ENCODE data around the gene HSP90B1. TPM values are rescaled to one million over a fixed set of nuclear protein-coding genes. Genes with fewer than 3 reads are reported as not detected.
A peak's percentile ranks its signal among the peaks of the same experiment; 100 is the strongest.

Gene HSP90B1
- total and polyA plus RNA-seq, 2 of the 13 experiments (the other 11 are each of a cell fraction or from before 2014, with no cell fraction given), result 800 to 954 TPM

DNA sequence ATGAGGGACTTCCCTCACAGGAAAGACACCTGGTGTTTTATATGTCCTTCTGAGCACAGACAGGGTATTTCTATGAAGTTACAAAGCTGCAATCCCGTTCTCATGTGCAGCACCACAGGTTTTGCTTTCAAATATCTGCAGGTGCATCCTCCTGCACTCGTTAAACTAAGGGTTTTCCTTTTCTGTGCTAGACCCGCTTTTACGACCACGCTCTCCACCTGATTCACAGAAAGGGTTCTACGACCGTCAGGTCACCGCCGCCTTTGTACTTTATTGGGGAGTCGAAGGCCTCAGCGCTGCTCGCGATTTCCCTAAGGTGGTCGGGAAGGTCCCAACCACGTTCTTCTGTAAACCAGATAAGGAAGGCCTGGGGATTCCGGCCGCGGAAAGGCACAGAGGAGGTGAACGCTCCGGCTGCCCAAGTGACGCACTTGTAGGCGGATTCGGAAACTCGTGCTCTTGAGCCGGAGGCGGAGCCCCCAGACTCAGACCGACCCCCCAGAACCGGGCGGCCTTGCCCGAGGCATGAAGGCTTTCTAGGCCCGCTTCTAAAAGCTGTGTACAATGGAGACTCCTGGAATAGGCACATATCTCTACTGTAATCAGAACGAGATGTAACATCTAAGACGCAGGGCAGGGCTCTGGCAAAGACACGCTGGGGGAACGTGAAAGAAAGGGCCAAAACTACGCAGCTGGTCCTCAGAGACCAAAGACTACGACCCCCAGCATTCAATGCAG lies 995 bp upstream of the HSP90B1 start (continued):
- TF ChIP-seq, protein P1, sequence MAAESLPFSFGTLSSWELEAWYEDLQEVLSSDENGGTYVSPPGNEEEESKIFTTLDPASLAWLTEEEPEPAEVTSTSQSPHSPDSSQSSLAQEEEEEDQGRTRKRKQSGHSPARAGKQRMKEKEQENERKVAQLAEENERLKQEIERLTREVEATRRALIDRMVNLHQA (CRISPR knock-in tag; IDR thresholded peaks at IDR 0.05), result no peak
- TF ChIP-seq, protein P2, sequence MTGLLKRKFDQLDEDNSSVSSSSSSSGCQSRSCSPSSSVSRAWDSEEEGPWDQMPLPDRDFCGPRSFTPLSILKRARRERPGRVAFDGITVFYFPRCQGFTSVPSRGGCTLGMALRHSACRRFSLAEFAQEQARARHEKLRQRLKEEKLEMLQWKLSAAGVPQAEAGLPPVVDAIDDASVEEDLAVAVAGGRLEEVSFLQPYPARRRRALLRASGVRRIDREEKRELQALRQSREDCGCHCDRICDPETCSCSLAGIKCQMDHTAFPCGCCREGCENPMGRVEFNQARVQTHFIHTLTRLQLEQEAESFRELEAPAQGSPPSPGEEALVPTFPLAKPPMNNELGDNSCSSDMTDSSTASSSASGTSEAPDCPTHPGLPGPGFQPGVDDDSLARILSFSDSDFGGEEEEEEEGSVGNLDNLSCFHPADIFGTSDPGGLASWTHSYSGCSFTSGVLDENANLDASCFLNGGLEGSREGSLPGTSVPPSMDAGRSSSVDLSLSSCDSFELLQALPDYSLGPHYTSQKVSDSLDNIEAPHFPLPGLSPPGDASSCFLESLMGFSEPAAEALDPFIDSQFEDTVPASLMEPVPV (CRISPR knock-in tag; IDR thresholded peaks at IDR 0.05), result no peak
- TF ChIP-seq SALL1 (CRISPR knock-in tag; IDR thresholded peaks at IDR 0.05) (peak; percentile 63), ARNT (IDR thresholded peaks at IDR 0.05) (no peak), ZNF839 (CRISPR knock-in tag; IDR thresholded peaks at IDR 0.05; ENCODE audit: borderline replicate concordance) (no peak), GZF1 (CRISPR knock-in tag; IDR thresholded peaks at IDR 0.05) (no peak), RFXANK (CRISPR knock-in tag; IDR thresholded peaks at IDR 0.05) (no peak), DPF2 (CRISPR knock-in tag; IDR thresholded peaks at IDR 0.05; ENCODE audit: borderline replicate concordance, low read depth) (no peak), ZNF10 (CRISPR knock-in tag; IDR thresholded peaks at IDR 0.05; ENCODE audit: borderline replicate concordance, low read depth) (no peak), BRD4 (CRISPR knock-in tag; IDR thresholded peaks at IDR 0.05) (no peak), HMGA1 (CRISPR knock-in tag; conservative IDR thresholded peaks at IDR 0.05) (no peak), TARDBP (CRISPR knock-in tag; IDR thresholded peaks at IDR 0.05) (no peak), ZNF367 (CRISPR knock-in tag; IDR thresholded peaks at IDR 0.05; ENCODE audit: borderline replicate concordance) (no peak), ZNF138 (CRISPR knock-in tag; IDR thresholded peaks at IDR 0.05; ENCODE audit: low read depth) (no peak), SETDB1 (CRISPR knock-in tag; IDR thresholded peaks at IDR 0.05; ENCODE audit: borderline replicate concordance) (no peak), ZNF12 (CRISPR knock-in tag; IDR thresholded peaks at IDR 0.05) (no peak)
- TF ChIP-seq, protein P3, sequence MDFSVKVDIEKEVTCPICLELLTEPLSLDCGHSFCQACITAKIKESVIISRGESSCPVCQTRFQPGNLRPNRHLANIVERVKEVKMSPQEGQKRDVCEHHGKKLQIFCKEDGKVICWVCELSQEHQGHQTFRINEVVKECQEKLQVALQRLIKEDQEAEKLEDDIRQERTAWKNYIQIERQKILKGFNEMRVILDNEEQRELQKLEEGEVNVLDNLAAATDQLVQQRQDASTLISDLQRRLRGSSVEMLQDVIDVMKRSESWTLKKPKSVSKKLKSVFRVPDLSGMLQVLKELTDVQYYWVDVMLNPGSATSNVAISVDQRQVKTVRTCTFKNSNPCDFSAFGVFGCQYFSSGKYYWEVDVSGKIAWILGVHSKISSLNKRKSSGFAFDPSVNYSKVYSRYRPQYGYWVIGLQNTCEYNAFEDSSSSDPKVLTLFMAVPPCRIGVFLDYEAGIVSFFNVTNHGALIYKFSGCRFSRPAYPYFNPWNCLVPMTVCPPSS (IDR thresholded peaks at IDR 0.05), result no peak
- TF ChIP-seq, protein P4, sequence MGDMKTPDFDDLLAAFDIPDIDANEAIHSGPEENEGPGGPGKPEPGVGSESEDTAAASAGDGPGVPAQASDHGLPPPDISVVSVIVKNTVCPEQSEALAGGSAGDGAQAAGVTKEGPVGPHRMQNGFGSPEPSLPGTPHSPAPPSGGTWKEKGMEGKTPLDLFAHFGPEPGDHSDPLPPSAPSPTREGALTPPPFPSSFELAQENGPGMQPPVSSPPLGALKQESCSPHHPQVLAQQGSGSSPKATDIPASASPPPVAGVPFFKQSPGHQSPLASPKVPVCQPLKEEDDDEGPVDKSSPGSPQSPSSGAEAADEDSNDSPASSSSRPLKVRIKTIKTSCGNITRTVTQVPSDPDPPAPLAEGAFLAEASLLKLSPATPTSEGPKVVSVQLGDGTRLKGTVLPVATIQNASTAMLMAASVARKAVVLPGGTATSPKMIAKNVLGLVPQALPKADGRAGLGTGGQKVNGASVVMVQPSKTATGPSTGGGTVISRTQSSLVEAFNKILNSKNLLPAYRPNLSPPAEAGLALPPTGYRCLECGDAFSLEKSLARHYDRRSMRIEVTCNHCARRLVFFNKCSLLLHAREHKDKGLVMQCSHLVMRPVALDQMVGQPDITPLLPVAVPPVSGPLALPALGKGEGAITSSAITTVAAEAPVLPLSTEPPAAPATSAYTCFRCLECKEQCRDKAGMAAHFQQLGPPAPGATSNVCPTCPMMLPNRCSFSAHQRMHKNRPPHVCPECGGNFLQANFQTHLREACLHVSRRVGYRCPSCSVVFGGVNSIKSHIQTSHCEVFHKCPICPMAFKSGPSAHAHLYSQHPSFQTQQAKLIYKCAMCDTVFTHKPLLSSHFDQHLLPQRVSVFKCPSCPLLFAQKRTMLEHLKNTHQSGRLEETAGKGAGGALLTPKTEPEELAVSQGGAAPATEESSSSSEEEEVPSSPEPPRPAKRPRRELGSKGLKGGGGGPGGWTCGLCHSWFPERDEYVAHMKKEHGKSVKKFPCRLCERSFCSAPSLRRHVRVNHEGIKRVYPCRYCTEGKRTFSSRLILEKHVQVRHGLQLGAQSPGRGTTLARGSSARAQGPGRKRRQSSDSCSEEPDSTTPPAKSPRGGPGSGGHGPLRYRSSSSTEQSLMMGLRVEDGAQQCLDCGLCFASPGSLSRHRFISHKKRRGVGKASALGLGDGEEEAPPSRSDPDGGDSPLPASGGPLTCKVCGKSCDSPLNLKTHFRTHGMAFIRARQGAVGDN (CRISPR knock-in tag; IDR thresholded peaks at IDR 0.05), result peak; percentile 78
- TF ChIP-seq, protein P5, sequence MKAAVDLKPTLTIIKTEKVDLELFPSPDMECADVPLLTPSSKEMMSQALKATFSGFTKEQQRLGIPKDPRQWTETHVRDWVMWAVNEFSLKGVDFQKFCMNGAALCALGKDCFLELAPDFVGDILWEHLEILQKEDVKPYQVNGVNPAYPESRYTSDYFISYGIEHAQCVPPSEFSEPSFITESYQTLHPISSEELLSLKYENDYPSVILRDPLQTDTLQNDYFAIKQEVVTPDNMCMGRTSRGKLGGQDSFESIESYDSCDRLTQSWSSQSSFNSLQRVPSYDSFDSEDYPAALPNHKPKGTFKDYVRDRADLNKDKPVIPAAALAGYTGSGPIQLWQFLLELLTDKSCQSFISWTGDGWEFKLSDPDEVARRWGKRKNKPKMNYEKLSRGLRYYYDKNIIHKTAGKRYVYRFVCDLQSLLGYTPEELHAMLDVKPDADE (CRISPR knock-in tag; IDR thresholded peaks at IDR 0.05), result 0 out of 2 replicates have a peak, but pooled peaks have one; percentile 27
- TF ChIP-seq, protein P6, sequence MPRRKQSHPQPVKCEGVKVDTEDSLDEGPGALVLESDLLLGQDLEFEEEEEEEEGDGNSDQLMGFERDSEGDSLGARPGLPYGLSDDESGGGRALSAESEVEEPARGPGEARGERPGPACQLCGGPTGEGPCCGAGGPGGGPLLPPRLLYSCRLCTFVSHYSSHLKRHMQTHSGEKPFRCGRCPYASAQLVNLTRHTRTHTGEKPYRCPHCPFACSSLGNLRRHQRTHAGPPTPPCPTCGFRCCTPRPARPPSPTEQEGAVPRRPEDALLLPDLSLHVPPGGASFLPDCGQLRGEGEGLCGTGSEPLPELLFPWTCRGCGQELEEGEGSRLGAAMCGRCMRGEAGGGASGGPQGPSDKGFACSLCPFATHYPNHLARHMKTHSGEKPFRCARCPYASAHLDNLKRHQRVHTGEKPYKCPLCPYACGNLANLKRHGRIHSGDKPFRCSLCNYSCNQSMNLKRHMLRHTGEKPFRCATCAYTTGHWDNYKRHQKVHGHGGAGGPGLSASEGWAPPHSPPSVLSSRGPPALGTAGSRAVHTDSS (CRISPR knock-in tag; conservative IDR thresholded peaks at IDR 0.05), result no peak
